Airway epithelial cell (primary cell): ENCODE results near the gene TMTC1. TPM values are rescaled to one million over a fixed set of nuclear protein-coding genes. Genes with fewer than 3 reads are reported as not detected.

Experiments
- total RNA-seq: library from RNA; depleted of rRNA; stranded (reverse); fragments of >200 nt; gene quantifications from 2 replicates; pipeline ENCODE4 v1.2.3, GENCODE V29; 2015

TMTC1 gene
- 4.8 and 5.1 TPM in 2 replicates for total RNA-seq

GRCh38 chr12:29783773-29784666 is at the start of gene TMTC1:
TMTC1 (minus strand) TSS chr12:29783942; CDS start chr12:29783751, 191 bp downstream.

GRCh38 chr12:29497588-29497987 is 286.2 kb downstream of the TMTC1 start, which contains the start of gene OVCH1:
OVCH1 (minus strand) TSS chr12:29497686; CDS start chr12:29497686, 0 bp downstream.

